ENCODE measurements around the gene HES5.

The HES5 gene

DNA sequence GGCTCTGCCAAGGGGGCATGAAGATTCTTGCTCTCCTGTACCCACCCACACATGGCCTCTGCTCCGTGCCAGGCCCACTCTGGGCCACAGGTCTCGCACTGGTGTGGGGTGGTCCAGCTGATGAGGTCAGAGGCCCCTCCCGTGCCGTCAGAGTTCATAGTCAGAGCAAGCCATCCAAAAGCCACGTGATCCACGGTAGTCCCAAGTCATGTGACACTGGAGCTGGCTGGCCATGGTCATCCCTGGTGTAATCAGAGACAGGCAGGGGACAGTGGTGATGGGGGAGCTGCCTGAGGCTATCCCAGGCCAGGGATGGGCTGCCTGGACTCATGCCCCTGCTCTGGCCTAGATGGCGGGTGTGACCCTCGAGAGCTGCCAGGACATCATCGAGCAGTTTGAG lies 43.5 kb downstream of the HES5 start:
- DNase-seq (ENCODE audit: low read depth) = no peak
- TF ChIP-seq, protein P1, sequence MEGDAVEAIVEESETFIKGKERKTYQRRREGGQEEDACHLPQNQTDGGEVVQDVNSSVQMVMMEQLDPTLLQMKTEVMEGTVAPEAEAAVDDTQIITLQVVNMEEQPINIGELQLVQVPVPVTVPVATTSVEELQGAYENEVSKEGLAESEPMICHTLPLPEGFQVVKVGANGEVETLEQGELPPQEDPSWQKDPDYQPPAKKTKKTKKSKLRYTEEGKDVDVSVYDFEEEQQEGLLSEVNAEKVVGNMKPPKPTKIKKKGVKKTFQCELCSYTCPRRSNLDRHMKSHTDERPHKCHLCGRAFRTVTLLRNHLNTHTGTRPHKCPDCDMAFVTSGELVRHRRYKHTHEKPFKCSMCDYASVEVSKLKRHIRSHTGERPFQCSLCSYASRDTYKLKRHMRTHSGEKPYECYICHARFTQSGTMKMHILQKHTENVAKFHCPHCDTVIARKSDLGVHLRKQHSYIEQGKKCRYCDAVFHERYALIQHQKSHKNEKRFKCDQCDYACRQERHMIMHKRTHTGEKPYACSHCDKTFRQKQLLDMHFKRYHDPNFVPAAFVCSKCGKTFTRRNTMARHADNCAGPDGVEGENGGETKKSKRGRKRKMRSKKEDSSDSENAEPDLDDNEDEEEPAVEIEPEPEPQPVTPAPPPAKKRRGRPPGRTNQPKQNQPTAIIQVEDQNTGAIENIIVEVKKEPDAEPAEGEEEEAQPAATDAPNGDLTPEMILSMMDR (conservative IDR thresholded peaks at IDR 0.05; ENCODE audit: low read depth, low read length) = no peak
- no peak overlapping the region for H3K4me3 ChIP-seq (ENCODE audit: low read length)

DNA sequence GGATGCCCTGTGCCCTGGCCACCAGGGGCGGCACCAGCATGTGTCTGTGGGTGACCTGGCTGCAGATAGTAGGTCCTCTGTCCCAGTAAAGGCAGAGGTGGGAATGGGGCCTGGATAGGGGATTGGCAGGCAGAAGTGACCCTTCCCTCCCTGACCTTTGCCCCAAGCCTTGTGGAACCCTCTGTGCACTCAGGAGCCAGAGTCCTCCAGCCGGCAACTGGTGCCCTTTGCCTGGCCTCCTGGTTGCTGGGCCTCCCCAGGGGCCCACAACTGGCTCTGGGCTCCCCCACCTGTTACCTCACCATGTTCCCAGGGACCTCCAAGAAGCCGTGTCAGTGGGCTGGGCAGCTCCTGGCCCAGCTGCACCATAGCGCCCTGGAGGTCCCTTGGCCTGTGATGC lies 44.0 kb downstream of the HES5 start:
- H3K4me3 ChIP-seq (ENCODE audit: low read length) = no peak overlapping the region
- TF ChIP-seq, protein P1 (conservative IDR thresholded peaks at IDR 0.05; ENCODE audit: low read depth, low read length) = no peak
- no peak for DNase-seq (ENCODE audit: low read depth)

DNA sequence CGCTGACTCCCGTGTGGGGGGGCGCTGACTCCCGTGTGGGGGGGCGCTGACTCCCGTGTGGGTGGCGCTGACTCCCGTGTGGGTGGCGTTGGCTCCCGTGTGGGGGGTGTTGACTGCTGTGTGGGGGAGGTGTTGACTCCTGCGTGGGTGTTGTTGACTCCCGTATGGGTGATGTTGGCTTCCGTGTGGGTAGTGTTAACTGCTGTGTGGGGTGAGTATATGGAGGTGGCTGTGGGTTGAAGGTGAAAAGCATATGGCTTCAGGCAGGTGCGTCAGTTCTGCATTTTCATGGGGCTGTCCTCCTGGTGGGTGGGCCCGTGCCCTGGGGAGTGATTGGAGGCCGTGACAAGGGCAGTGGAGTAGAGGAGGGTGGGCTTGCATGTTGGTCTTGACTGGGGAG lies 46.1 kb downstream of the HES5 start:
- no peak for DNase-seq (ENCODE audit: low read depth)
- H3K4me3 ChIP-seq (ENCODE audit: low read length) = no peak overlapping the region
- TF ChIP-seq, protein P1 (conservative IDR thresholded peaks at IDR 0.05; ENCODE audit: low read depth, low read length) = no peak

DNA sequence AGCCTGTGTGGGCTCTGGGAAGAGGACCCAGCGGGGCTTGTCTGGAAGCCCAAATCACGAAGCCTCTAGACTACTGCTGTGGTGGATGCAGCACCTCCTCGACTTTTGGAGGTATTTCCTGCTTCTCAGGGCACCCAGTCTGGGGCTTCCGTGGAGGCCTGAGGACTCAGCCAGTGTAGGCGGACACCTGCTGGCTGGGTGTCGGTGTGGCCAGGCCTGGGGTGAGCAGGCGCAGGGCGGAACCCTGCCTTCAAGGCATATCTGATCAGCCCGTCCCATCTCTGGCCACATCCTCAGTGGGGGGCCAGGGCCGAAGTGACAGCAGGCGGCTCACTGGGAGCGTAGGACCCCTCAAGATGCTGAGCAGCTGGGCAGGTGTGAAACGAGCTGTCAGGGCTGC lies 47.0 kb downstream of the HES5 start:
- TF ChIP-seq, protein P1 (conservative IDR thresholded peaks at IDR 0.05; ENCODE audit: low read depth, low read length) = no peak
- no peak for DNase-seq (ENCODE audit: low read depth)
- H3K4me3 ChIP-seq (ENCODE audit: low read length) = no peak overlapping the region

DNA sequence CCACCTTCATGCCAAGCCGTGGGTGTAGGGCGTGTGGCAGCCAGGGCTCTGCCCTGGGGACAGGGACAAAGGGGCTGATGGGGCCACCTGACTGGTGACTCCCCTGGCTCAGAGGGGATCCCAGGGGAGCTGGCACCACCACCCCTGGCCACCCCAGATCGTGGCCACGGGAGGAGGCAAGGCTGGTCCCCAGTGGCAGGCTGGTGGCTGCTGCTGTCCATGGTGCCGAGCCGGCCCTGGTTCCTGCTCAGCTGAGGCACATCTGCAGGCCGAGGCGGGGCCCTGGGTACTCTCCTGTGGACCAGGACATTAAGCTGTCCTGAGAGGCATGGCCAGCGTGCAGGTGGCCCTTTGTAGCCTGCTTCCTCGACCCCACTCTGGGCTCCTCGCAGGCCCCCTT lies 47.5 kb downstream of the HES5 start:
- no peak overlapping the region for H3K4me3 ChIP-seq (ENCODE audit: low read length)
- TF ChIP-seq, protein P1 (conservative IDR thresholded peaks at IDR 0.05; ENCODE audit: low read depth, low read length) = no peak
- DNase-seq (ENCODE audit: low read depth) = no peak

DNA sequence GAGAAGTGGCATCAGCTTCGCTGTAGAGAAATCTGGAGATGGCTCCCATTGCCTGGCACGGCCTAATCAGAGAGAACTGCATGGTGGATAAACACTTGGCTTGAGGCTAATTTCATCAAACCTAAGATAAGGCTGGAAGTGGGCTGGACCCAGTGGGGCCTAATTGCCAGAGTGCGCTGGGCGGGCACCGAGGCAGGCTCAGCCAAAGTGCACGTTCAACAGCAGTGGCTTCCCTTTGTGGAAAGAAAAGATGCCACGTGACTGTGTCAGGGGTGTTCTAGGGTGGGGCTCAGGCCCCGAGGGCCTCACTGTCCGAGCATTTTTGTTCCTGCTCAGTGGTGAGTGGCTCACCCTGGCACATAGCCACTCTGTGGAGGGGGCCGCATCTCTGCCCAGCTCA lies 48.2 kb downstream of the HES5 start:
- no peak for DNase-seq (ENCODE audit: low read depth)

GRCh38 chr1:2480986-2481364 lies 49.1 kb downstream of the HES5 start:
- H3K4me3 ChIP-seq (ENCODE audit: low read length) = no peak overlapping the region
- TF ChIP-seq, protein P1 (conservative IDR thresholded peaks at IDR 0.05; ENCODE audit: low read depth, low read length) = no peak
- DNase-seq (ENCODE audit: low read depth) = no peak

More for the DNA sequence above, 48.2 kb downstream of the HES5 start:
- TF ChIP-seq, protein P1 (conservative IDR thresholded peaks at IDR 0.05; ENCODE audit: low read depth, low read length) = no peak
- H3K4me3 ChIP-seq (ENCODE audit: low read length) = no peak overlapping the region

Measured in retinal pigment epithelial cell (primary cell).